H1 (cell line): ENCODE data around the gene NOLC1.

ENCODE experiments used
- CBX8 ChIP-seq: fragments of 300-800, 300-1000 bp; sonication (generic); IDR thresholded peaks from 2 replicates; pipeline ENCODE4 v1.7.1; 2016; ENCODE audit warnings: low read depth, low read length, borderline replicate concordance
- CREB1 ChIP-seq: IDR thresholded peaks from 2 replicates; pipeline ENCODE4 v1.6.1; 2012; ENCODE audit warnings: inconsistent platforms
- CTCF ChIP-seq, 3 experiments: IDR thresholded peaks; 1 replicate in 2 of 3; 2 replicates in 1 of 3; pipeline versions ENCODE4 v1.5.1 to v1.6.1; 2011; ENCODE audit warnings: low read length in 3 of 3, mild to moderate bottlenecking in 3 of 3, inconsistent platforms in 2 of 3, low read depth in 1 of 3, moderate library complexity in 1 of 3; ENCODE audit not compliant: insufficient read depth in 1 of 3; ENCODE audit errors: control extremely low read depth in 1 of 3
- EGR1 ChIP-seq: IDR thresholded peaks from 2 replicates; pipeline ENCODE4 v1.6.1; 2011; ENCODE audit warnings: low read depth, low read length, borderline replicate concordance
- EP300 ChIP-seq, 2 experiments: IDR thresholded peaks; 1 replicate in 1 of 2; 2 replicates in 1 of 2; pipeline ENCODE4 v1.6.1; 2011 to 2012; ENCODE audit warnings: low read depth in 2 of 2, low read length in 2 of 2, mild to moderate bottlenecking in 2 of 2, borderline replicate concordance in 1 of 2, inconsistent platforms in 1 of 2, moderate library complexity in 1 of 2
- EZH2 ChIP-seq: fragments of 200-600 bp; sonication (generic); IDR thresholded peaks from 2 replicates; pipeline ENCODE4 v1.7.1; 2012; ENCODE audit warnings: low read depth, mild to moderate bottlenecking, moderate library complexity, low read length, inconsistent platforms; ENCODE audit not compliant: severe bottlenecking
- PHF8 ChIP-seq: fragments of 200-600 bp; sonication (generic); conservative IDR thresholded peaks from 2 replicates; pipeline ENCODE4 v1.7.1; 2012; ENCODE audit warnings: low read depth, mild to moderate bottlenecking, inconsistent platforms, low read length, moderate library complexity
- POLR2A ChIP-seq, 2 experiments: IDR thresholded peaks; 1 replicate in 1 of 2; 2 replicates in 1 of 2; pipeline ENCODE4 v1.6.1; 2011; ENCODE audit warnings: low read depth in 2 of 2, low read length in 2 of 2, mild to moderate bottlenecking in 2 of 2; ENCODE audit errors: control extremely low read depth in 1 of 2
- POLR2AphosphoS5 ChIP-seq: IDR thresholded peaks from 2 replicates; pipeline ENCODE4 v1.6.1; 2011; ENCODE audit warnings: low read depth, low read length
- RAD21 ChIP-seq, 2 experiments: IDR thresholded peaks in 1 of 2; conservative IDR thresholded peaks in 1 of 2; 2 replicates each; pipeline ENCODE4 v1.6.1; 2011; ENCODE audit warnings: low read depth in 2 of 2, low read length in 2 of 2, improper control_type of control experiment in 1 of 2, inconsistent platforms in 1 of 2, mild to moderate bottlenecking in 1 of 2, moderate library complexity in 1 of 2
- SAP30 ChIP-seq: fragments of 300-600 bp; sonication (generic); IDR thresholded peaks from 2 replicates; pipeline ENCODE4 v1.7.1; 2012; ENCODE audit warnings: low read length, moderate library complexity, mild to moderate bottlenecking, inconsistent platforms; ENCODE audit not compliant: insufficient read depth, insufficient replicate concordance
- TEAD4 ChIP-seq: IDR thresholded peaks from 2 replicates; pipeline ENCODE4 v1.6.1; 2012; ENCODE audit warnings: low read depth, low read length, inconsistent platforms, mixed read lengths
- YY1 ChIP-seq: IDR thresholded peaks from 2 replicates; pipeline ENCODE4 v1.6.1; 2011; ENCODE audit warnings: low read depth, mild to moderate bottlenecking, low read length

- TF ChIP-seq EZH2 (no peak), SAP30 (no peak), POLR2A (IDR thresholded peaks at IDR 0.05; ENCODE audit: control extremely low read depth in 1 of 2, low read depth in 2 of 2, low read length in 2 of 2) (no peak), CTCF (IDR thresholded peaks at IDR 0.05; ENCODE audit: control extremely low read depth in 1 of 3, insufficient read depth in 1 of 3, low read depth in 1 of 3, low read length in 3 of 3) (no peak), TEAD4 (no peak), POLR2AphosphoS5 (no peak), CREB1 (no peak), YY1 (no peak), RAD21 (IDR thresholded peaks at IDR 0.05 in 1 of 2, conservative IDR thresholded peaks at IDR 0.05 in 1 of 2; ENCODE audit: low read depth in 2 of 2, low read length in 2 of 2) (no peak), EGR1 (no peak), EP300 (IDR thresholded peaks at IDR 0.05; ENCODE audit: borderline replicate concordance in 1 of 2, low read depth in 2 of 2, low read length in 2 of 2) (no peak), PHF8 (no peak), CBX8 (no peak)
Observed at GRCh38 chr10:102185811-102186527, 33.8 kb downstream of the NOLC1 start.
